Keratinocyte (primary cell): ENCODE measurements around the gene NTMT1. TPM values are rescaled to one million over a fixed set of nuclear protein-coding genes. Genes with fewer than 3 reads are reported as not detected.

ENCODE experiments used
- DNase-seq: peaks from one replicate; pipeline ENCODE4 v3.0.0-alpha.2; 2011; ENCODE audit warnings: low read depth, missing footprints, low spot score
- FAIRE-seq: peaks from 2 replicates; lab custom pipeline; 2011; peaks lifted over from hg19 to GRCh38; lab: Jason Lieb, UNC
- H2AFZ ChIP-seq: 2 replicates; pipeline ENCODE4 v1.6.0; 2012; ENCODE audit warnings: low read length, control low read depth, inconsistent platforms; ENCODE audit not compliant: control insufficient read depth
- H3K27ac ChIP-seq: 2 replicates; pipeline ENCODE4 v1.5.1; 2011; ENCODE audit warnings: low read length; ENCODE audit not compliant: control insufficient read depth, insufficient read depth
- H3K27me3 ChIP-seq: 3 replicates; pipeline ENCODE4 v1.6.0; 2011; ENCODE audit warnings: low read length; ENCODE audit not compliant: control insufficient read depth, insufficient read depth; ENCODE audit errors: extremely low read depth
- H3K36me3 ChIP-seq, 2 experiments: 2 replicates in 1 of 2; 3 replicates in 1 of 2; pipeline ENCODE4 v1.5.1; 2011; ENCODE audit warnings: low read length in 2 of 2, mild to moderate bottlenecking in 1 of 2; ENCODE audit not compliant: control insufficient read depth in 2 of 2, insufficient read depth in 2 of 2; ENCODE audit errors: extremely low read depth in 1 of 2
- H3K4me1 ChIP-seq: 3 replicates; pipeline ENCODE4 v1.5.1; 2011; ENCODE audit warnings: low read length; ENCODE audit not compliant: control insufficient read depth, insufficient read depth; ENCODE audit errors: extremely low read depth
- H3K4me2 ChIP-seq: 3 replicates; pipeline ENCODE4 v1.6.0; 2011; ENCODE audit warnings: low read depth, low read length; ENCODE audit not compliant: control insufficient read depth, insufficient read depth; ENCODE audit errors: extremely low read depth
- H3K4me3 ChIP-seq, 3 experiments: fragments of 200-600 bp in 1 of 3; sonication (generic) in 1 of 3; 2 replicates in 2 of 3; 3 replicates in 1 of 3; pipeline ENCODE4 v1.5.1; 2011 to 2016; ENCODE audit warnings: low read length in 3 of 3, mild to moderate bottlenecking in 3 of 3, control low read depth in 2 of 3, inconsistent platforms in 1 of 3, low read depth in 1 of 3, mixed read lengths in 1 of 3, mixed run types in 1 of 3, moderate library complexity in 1 of 3; ENCODE audit not compliant: control insufficient read depth in 2 of 3, insufficient read depth in 2 of 3; ENCODE audit errors: extremely low read depth in 1 of 3
- H3K79me2 ChIP-seq: 2 replicates; pipeline ENCODE4 v1.6.0; 2012; ENCODE audit warnings: low read length; ENCODE audit not compliant: control insufficient read depth, insufficient read depth
- H3K9ac ChIP-seq: 3 replicates; pipeline ENCODE4 v1.6.0; 2011; ENCODE audit warnings: low read length; ENCODE audit not compliant: control insufficient read depth, insufficient read depth; ENCODE audit errors: extremely low read depth
- H3K9me1 ChIP-seq: 3 replicates; pipeline ENCODE4 v1.6.0; 2011; ENCODE audit warnings: low read length; ENCODE audit not compliant: control insufficient read depth, insufficient read depth; ENCODE audit errors: extremely low read depth
- H3K9me3 ChIP-seq: 2 replicates; pipeline ENCODE4 v1.5.1; 2012; ENCODE audit warnings: low read depth, low read length; ENCODE audit not compliant: control insufficient read depth
- H4K20me1 ChIP-seq: 3 replicates; pipeline ENCODE4 v1.6.0; 2011; ENCODE audit warnings: low read length; ENCODE audit not compliant: control insufficient read depth, insufficient read depth; ENCODE audit errors: extremely low read depth
- EZH2 ChIP-seq: IDR thresholded peaks from one replicate; pipeline ENCODE4 v1.6.1; 2012; ENCODE audit warnings: inconsistent platforms, mild to moderate bottlenecking, low read length, moderate library complexity
- dilution Hi-C: fragments of 300-500 bp; cut with MboI; formaldehyde crosslinking; loops from one replicate; pipeline ENCODE4 v1.7.0; 2020; ENCODE audit warnings: low sequenced_read_pairs; ENCODE audit not compliant: extremely low pct_ligation_motif_present
- polyA plus RNA-seq, 5 experiments: library from polyadenylated mRNA; depleted of rRNA in 3 of 5; stranded (reverse) in 3 of 5; stranded (forward) in 1 of 5; unstranded in 1 of 5; fragments of >200 nt; gene quantifications; 1 replicate in 1 of 5; 2 replicates in 3 of 5; 3 replicates in 1 of 5; pipeline versions ENCODE4 v1.2.1 to v1.2.3, GENCODE V29; 2011 to 2012; ENCODE audit warnings: missing spikeins in 2 of 5, low read depth in 1 of 5, low replicate concordance in 1 of 5
- TF ChIP-seq, protein P1 (sequence below), 3 experiments: IDR thresholded peaks in 1 of 3; conservative IDR thresholded peaks in 1 of 3; optimal IDR thresholded peaks in 1 of 3; 2 replicates in 2 of 3; 3 replicates in 1 of 3; pipeline versions ENCODE3 to v1.5.1; 2011; ENCODE audit warnings: low read length in 3 of 3, mild to moderate bottlenecking in 3 of 3, moderate library complexity in 2 of 3, control low read depth in 1 of 3, inconsistent platforms in 1 of 3; ENCODE audit not compliant: insufficient read depth in 2 of 3; ENCODE audit errors: extremely low read depth in 1 of 3

NTMT1 gene
- polyA plus RNA-seq, 1 donor (not counting 4 experiments of a cell fraction or from before 2014, with no cell fraction given): 50.2 TPM

DNA sequence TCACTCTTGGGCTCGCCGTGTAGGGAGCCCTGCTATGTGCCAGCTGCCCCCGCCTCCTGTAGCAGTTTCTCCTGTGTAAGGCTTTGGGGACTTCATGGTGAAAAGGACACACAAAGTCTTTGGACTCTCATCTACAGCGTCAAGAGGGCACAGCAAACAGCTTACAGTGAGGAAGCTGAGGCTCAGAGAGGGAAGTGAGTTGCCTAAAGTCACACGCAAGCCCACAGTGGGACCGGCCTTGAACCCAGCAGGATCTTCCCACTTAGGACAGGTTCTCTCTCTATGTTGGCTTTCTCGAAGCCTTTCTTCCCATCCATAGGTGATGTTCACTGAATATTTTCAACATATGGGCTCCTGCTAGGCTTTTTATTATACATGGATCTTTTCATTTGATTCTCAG is 29.7 kb downstream of the NTMT1 start:
- H3K9ac ChIP-seq: no peak overlapping the region
- no peak overlapping the region for H3K4me3 ChIP-seq
- no peaks in the 10 kb centered on the region for H3K79me2 ChIP-seq
- no peak overlapping the region for H3K4me2 ChIP-seq
- no peak for TF ChIP-seq EZH2
- TF ChIP-seq, protein P1, sequence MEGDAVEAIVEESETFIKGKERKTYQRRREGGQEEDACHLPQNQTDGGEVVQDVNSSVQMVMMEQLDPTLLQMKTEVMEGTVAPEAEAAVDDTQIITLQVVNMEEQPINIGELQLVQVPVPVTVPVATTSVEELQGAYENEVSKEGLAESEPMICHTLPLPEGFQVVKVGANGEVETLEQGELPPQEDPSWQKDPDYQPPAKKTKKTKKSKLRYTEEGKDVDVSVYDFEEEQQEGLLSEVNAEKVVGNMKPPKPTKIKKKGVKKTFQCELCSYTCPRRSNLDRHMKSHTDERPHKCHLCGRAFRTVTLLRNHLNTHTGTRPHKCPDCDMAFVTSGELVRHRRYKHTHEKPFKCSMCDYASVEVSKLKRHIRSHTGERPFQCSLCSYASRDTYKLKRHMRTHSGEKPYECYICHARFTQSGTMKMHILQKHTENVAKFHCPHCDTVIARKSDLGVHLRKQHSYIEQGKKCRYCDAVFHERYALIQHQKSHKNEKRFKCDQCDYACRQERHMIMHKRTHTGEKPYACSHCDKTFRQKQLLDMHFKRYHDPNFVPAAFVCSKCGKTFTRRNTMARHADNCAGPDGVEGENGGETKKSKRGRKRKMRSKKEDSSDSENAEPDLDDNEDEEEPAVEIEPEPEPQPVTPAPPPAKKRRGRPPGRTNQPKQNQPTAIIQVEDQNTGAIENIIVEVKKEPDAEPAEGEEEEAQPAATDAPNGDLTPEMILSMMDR (optimal IDR thresholded peaks at IDR 0.05 in 1 of 3, IDR thresholded peaks at IDR 0.05 in 1 of 3, conservative IDR thresholded peaks at IDR 0.05 in 1 of 3; ENCODE audit: extremely low read depth in 1 of 3, insufficient read depth in 2 of 3, low read length in 3 of 3): no peak
- no peaks in the 10 kb centered on the region for H4K20me1 ChIP-seq
- no peaks in the 10 kb centered on the region for H3K36me3 ChIP-seq
- dilution Hi-C loops: no loop called here
- DNase-seq (no peak), FAIRE-seq (no peak)
- no peak overlapping the region for H3K27ac ChIP-seq
- H3K4me1 ChIP-seq: peaks cover 5% of the 10 kb centered on the region
- H2AFZ ChIP-seq: no peak overlapping the region
- peaks cover 7% of the 10 kb centered on the region for H3K27me3 ChIP-seq
- H3K9me3 ChIP-seq: no peaks in the 10 kb centered on the region
- no peaks in the 10 kb centered on the region for H3K9me1 ChIP-seq

DNA sequence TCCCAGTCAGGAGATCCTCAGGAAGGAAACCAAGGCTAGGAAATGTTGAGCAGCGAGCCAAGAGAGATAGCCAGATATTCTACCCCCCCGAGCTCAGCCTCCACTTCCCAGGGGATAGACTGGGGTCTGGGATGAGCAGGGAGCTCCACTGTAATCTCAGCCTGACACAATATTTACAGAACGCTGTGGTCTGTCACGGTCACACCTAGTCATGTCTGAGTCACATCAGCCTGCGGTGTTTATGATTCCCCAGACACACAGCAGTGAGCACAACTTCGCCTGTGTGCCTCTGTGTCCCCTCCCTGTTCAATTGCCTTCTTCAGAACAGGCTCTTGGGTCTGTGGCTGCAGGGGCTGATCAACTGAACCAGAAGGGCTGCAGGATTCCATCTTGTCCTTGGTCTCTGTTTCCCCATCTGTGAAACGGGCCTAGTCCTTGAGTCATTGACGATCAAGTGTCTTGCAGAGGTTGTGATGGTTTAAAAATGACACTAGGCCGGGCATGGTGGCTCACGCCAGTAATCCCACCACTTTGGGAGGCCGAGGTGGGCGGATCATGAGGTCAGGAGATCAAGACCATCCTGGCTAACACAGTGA is 30.9 kb downstream of the NTMT1 start:
- H3K9me3 ChIP-seq: no peaks in the 10 kb centered on the region
- H3K4me2 ChIP-seq: no peak overlapping the region
- H3K36me3 ChIP-seq: no peaks in the 10 kb centered on the region
- H3K9ac ChIP-seq: no peak overlapping the region
- H3K9me1 ChIP-seq: no peaks in the 10 kb centered on the region
- peaks cover 5% of the 10 kb centered on the region for H3K4me1 ChIP-seq
- dilution Hi-C loops: no loop called here
- no peak overlapping the region for H2AFZ ChIP-seq
- peak; percentile 66 for FAIRE-seq
- no peak for DNase-seq
- no peak for TF ChIP-seq EZH2
- TF ChIP-seq, protein P1 (optimal IDR thresholded peaks at IDR 0.05 in 1 of 3, IDR thresholded peaks at IDR 0.05 in 1 of 3, conservative IDR thresholded peaks at IDR 0.05 in 1 of 3; ENCODE audit: extremely low read depth in 1 of 3, insufficient read depth in 2 of 3, low read length in 3 of 3): no peak
- no peak overlapping the region for H3K4me3 ChIP-seq
- peaks cover 8% of the 10 kb centered on the region for H3K27me3 ChIP-seq
- H3K79me2 ChIP-seq: no peaks in the 10 kb centered on the region
- no peak overlapping the region for H3K27ac ChIP-seq
- H4K20me1 ChIP-seq: no peaks in the 10 kb centered on the region
